ENCODE data around the gene POU6F2.

Gene POU6F2

DNA sequence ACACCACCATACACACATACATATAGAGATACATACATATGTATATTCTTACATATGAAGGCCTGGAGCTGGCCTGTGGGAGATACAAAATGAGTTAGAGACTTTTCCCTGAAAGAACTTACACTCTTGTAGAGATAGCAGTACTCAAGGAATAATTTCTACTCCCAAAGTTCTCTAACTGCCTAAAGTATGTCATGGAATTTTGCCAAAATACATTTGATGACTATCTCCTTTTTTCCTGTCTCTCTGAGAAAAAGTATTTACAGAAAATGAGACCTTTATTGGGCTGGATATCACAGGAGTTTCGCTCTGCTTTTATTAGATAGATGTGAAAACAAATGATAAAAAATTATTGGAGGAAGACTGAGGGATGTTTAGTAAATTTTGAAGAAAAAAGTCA is 220.1 kb downstream of the POU6F2 start:
- no peak for DNase-seq

DNA sequence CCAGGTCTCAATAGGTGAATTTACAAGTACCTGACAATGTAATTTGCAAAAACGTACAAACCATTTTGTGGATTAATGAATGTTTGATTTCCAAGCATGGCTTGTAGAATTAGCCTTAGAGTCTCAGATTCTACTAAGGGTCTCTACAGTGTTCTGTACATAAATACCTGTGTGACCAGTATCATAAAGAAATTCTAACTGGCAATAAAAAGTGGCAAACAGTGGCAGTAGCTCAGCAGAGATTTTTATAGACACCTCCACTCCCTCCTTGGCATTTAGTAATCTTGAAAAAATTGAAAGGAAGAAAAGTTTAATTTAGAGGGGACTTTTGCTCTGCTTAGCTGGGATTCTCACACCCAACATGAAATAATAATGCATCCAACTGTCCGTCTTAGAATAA is 220.8 kb downstream of the POU6F2 start:
- no peak for DNase-seq

DNA sequence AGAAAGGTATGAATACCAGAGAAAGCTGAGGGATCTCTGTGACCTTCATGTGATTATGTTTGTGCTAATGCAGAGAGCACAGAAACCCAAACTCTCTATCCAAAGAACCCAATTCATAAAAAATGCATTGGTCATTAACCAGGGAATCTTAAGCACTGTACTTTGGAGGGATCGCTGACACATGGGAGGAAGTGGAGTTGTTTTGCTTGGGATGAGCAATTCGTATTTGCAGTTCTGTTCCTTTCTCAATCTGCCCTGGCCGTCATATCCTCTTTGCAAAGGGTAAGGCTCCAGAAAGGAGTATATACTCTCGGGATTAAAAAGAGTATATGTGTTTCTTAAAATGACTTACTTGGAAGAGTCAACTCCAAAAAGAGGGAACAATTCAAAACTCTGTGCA is 221.3 kb downstream of the POU6F2 start:
- no peak for DNase-seq

DNA sequence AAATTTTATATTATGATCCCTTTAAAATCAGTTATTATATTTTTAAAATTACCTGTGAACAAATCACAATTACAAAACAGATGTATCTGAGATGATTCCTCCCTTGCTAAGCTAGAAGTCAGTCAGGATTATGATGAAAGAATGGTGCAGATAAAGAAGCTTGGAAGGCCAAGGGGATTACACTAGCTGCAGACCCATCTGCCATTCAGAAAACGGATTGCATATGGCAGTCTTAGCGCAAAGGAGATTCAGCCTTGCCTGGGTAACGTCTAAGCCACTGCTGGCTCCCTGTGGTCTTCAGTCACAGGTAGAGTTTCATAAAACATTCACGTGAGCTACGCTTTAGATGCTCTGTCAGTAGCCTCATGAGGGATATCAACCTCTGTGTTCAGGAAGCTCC is 222.2 kb downstream of the POU6F2 start:
- no peak for DNase-seq

DNA sequence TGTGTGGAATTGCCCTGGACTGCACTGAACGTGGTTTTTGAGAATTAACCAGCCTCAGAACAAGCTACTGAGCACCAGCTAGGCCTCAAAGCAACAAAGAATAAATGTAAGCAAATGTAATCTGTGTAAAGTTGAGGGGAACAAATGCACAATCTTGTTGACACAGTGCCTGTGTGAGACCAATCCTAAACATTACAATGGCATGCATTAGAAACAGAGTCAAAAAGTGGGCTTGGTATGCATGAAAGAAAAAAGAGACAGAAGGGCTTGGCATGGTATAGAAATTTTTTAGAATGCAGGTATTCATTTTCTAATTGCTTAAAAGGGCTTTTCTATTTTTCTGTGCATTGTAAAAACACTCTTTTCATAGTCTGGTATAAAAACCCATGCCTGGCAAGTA is 224.3 kb downstream of the POU6F2 start:
- DNase-seq: no peak

DNA sequence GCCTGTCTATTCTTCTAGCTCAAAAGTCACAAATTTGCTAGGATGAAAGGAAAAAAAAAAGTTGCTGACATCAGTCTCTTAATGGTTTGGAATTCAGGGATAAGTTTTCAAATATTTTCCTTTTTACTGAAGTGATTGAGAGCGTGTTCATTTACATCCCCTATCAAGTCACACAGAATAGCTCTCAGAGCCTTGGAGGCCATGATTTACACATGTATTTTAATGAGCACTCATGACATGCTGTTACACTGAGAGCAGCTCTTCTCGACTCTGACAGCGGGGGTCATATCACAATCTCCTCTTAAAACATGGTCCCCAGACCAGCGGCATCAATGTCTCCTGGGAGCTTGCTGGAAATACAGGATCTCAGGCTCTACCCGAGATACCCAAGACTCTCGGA is 232.7 kb downstream of the POU6F2 start:
- DNase-seq: no peak

DNA sequence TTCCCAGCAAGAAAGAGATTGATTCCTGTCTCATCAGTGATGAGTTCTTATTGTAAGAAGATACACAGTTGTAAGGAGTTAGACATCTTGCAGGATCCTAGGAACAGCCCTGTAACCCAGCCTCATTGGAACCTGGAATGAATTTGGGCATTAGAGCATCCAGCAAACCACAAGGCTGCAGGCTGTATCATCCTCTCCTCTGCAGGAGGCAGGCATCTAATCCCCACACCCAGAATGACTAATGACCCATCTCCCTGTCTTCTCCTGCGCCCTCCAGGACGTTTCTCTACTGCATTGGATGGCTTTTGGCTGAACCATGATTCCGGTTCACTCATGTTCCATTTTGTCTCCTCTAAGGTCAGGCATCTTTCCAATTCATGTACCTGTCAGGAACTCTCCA is 233.9 kb downstream of the POU6F2 start:
- DNase-seq: no peak

DNA sequence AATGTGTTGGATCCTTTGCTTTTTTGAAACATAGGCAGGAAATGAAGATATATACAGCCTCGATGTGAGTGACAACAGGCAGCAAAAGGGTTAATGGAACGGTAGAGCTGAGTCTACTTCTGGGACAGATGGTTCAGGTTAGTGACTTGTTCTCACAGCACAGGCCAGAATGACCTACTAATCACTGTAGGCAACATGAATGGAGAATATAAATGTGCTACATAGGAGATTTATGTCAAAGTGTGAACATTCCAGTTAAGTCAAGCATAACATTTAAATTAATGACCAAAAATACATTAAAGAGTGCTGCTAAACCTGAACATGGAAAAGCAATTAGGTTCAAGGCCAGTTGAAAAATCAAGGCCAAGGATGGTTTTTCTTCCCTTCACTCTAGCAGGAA is 235.2 kb downstream of the POU6F2 start:
- DNase-seq: no peak

DNA sequence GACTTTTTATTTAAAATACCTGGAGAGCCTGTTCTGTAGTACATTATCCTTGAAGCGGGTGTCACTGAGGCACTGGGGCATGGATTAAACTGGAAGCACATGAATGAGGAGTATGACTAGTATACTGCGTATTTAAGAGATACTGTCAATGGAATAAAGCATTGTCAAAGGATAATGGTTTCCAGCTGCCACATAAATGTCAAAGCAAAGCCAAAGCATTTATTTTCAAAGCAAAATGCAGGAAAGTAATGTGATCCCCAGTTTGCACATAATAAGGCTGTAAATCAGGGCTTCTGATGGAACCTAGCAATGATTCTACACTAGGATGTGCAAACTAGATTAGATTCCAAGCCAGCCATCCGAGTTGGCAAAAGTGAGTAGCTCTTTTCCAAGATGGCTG is 240.1 kb downstream of the POU6F2 start:
- no peak for DNase-seq

DNA sequence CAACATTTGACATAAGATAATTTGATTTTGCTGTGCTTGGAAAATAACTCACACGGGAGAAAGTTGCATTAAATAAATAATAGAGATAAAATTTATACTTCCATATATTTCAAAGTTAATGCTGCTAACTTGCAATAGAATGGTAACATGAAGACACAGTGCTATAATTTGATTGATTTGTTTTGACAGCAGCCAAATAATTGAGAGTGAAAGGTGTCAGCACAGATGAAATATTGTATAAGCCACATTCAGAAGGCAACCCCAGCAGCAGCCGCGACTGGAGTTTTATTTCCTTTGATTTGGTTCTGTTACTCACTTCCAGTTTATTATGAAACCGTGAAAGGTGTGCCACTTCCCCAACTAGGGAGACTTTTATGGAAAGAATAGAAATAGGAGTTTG is 242.2 kb downstream of the POU6F2 start:
- DNase-seq: no peak

DNA sequence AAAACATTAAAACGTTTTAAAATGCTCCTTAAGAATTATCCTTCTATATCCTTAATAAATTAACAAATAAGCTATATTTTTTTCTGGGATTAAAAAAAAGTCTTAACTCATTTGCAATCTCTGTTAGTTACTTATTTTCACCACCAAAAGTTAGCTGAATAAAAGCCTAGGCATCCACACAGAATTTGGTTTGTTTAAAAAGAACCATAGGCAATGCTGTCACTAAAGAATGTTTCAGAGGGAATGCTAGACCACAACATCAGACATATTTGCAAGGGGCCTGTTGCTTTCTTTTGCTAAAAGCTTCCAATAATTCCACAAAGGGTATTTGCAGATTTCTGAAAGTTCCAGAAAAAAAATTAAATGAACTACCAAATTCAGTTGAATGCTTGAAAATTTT is 244.2 kb downstream of the POU6F2 start:
- DNase-seq: no peak

DNA sequence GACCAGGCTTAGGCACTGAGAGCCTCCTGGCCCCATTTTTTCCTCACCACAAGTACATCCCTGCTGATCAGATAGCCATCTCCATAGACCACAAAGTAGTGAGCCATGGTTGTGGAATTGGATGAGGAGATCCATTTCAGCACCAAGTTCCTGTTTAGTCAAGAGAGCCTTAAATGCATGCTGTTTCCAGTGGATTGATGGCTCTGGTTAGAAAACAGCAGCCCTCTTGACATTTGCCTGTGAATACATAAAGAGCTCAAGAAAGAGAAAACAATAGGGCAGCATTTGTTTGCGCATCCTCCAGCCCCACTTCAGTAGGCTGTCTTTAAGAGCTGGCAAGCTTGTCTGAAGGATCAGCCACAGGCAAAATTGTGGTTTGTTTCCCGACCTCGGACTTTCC is 251.2 kb downstream of the POU6F2 start:
- no peak for DNase-seq

DNA sequence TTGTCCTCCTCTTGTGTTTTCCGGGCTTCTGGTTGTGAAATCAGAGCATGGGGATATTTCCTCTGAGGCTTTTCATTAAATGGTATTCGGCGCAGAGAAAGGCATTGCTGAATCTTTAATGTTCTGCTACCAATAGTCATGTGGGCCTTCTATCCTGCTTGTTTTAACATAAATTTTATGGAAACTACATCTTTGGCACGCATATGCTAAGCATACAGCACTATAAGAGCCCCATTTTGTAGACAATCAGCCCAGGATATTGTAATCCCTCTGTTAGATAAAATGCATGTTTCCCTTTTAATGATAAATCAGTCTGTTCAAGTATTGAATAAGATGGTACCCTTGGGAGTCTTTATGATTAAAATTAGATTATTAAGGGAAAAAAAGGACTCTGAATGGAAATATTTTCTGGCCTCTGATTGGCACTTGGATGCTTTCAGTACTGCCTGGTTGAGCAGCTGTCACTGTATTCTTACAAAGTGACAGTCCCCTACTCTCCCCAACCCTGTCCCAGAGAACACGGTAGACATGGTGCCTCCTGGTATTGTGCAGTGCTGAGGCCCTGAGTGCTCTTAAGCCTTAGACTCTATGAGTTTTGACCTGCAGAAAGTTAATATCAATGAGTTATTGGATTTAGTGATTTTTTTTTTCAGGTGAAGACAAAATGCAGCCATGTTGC is 256.3 kb downstream of the POU6F2 start:
- no peak for DNase-seq

DNA sequence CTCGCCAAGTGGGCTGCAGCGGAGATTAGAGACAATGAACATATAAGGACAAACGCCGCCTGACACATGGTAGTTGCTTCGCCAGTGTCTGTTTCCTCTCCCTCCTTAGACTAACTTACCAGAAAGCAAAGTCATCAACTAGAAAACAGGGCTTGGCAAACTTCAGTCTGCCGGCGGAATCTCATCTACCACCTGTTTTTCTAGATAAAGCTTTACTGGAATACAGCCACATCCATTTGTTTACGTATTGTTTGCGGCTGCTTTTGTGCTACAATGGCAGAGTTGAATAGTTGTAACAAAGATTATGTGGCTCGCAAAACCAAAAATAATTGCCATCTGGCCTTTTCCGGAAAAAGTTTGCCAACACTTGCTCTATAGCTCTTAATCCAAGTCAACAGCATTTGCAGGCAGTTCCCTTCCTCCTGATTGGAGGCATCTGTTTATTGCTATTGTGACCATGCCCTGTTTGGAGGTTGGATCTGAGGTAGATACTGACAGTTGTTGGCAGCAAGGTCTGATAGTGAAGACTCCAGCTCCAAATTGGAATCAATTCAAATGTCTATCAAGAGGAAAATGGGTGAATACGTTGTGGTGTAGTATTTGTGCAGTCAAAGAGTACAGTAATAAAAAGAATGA is 260.6 kb downstream of the POU6F2 start:
- no peak for DNase-seq

DNA sequence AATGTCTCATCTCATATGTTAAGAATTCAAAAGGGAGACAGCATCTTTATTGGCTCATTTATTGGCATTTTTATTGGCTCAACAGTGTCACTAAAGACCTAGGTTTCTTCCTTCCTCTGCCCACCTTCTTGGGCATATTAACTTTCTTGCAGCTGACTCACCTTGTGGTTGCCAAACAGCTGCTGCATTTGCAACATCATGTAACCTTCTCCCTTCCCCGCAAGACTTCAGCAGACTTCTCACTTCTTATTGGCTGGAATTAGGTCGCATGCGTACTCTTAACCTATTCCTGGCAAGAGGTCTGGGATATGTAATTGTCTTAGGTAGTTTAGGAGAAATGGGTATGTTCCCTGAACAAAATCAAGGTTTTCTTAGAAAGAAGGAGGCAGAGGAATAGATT is 263.2 kb downstream of the POU6F2 start:
- DNase-seq: no peak

DNA sequence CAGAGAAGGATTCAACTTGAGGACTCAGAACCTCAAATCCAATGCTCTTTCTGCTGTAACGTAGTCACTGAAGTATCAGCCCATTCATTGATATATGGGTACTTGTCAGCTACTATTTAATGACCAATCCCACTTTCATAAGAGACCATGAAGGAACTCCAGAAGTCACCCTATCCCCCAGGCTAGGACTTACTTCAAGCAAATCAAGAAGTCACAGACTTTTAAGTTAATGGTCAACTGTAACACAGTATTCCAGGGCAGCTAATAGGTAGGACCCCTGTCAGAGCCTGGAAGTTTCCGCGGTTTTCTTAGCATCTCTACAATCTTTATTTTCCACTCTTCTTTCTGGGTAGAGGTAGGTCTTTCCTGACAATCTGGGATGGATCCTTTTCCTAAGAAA is 269.9 kb downstream of the POU6F2 start:
- no peak for DNase-seq

DNA sequence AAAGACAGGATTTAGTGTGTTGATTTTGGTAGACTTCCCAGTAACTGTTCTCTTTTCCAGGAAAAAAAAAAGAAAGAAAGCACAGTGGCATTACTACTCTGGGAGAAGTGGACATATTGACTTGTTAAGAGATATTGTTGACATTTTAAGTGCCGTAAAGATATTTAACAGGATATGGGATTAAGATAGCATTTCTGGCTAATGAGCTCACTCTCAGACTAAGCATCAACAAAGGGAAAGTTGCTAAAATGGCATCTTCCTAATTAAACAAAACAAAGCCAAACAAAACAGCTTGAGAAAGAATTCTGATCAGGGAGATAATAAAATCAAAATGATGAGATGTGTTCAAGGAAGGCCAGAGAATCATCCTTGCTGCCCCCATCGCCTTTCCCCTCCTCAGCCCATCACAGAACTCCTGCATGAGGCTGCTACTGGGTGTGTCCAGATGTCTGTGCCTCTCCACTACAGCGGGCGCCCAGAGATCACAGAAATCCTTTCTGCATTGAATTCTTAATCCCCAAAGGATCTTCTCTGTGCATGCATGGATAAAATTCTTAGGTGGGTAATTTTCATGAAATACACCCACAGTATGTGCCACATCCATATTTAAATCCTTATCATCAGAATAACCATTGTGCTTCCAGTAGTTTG is 270.5 kb downstream of the POU6F2 start:
- no peak for DNase-seq

DNA sequence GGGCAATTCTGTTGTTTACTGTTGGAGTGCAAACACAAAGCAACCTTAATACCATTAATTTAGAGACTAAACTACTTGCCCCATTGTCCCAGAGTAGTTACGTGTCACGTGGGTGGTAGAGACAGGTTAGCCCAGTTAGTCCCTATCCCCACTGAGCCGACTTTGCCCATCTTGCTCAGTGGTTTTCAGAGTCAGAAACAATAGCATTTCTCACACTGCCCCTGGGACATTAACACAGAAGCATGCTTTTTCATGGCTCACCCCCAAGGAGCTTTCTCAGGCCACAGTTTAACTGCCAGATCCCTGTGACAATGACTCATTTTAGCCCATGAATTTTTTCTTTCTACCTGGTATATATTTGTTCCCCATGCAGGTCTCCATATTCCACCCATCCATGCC is 271.0 kb downstream of the POU6F2 start:
- no peak for DNase-seq

DNA sequence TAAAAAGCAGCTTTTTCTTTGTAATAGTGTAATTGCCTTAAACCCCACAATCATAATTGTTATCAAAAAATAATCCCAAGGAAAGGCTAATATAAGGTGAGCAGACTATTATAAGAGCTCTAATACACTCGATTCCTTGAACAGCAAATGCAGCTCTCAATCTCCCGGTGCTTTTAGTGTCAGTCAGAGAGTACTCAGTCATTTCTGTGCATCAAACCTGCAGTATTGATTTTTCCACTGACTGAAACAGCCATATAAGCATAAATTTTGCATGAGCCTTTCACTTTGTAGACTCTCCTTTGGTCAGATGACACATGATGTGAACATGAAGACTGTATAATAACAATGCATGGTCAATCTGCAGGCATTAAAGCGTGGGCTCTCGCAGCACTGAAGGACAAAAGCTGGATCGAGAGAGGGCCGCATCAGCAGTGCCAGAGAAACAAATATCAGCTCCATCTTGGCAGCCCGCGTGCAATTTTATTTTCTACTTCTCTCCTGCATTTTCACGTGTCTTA is 272.0 kb downstream of the POU6F2 start:
- DNase-seq: no peak

DNA sequence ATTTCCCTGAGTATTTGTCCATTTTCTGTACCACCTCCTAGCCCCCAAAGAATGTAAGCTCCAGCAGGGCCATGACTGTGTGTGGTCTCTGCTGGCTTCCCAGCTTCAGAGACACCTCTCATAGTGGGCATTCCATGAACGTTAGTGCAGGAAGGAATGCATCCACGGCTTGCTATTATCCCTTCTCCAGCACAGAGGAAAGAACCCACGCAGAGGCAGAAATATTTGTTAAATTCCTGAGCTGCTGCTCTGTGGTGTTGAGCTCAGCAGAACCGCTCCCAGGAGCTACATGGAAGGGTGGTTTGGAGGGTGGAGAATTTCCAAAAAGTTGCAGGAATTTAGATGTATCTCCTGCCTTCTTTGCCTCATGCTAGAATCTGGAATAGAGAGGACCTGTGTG is 275.2 kb downstream of the POU6F2 start:
- DNase-seq: no peak

DNA sequence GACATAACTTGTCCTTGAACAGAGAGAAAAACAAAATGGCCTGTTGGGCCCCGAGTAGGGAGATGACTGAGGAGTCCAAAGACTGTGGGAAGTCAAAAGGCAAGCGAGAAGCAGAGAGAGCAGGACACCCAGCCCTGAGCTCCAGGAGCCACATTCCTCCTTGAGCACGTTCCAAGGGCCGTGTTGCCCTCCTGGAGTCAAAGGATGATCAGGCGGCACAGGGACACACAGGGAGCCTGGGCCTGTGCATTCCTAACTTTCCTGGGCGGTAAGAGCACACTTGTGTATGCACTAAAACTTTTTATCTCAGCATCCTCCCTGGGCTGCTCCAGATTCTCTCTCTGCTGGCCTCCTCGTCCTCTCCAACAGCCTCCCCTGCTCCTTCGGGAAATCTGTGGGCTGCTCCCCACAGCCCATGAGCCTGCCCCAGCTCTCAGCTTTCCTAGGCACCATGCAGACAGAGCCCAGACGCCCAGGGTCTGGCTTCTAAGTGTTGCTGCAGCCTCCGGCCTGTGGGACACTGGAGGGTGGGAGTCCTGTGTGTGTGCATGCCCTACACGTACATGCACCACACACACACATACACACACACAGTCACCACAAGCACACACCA is 281.8 kb downstream of the POU6F2 start:
- no peak for DNase-seq

DNA sequence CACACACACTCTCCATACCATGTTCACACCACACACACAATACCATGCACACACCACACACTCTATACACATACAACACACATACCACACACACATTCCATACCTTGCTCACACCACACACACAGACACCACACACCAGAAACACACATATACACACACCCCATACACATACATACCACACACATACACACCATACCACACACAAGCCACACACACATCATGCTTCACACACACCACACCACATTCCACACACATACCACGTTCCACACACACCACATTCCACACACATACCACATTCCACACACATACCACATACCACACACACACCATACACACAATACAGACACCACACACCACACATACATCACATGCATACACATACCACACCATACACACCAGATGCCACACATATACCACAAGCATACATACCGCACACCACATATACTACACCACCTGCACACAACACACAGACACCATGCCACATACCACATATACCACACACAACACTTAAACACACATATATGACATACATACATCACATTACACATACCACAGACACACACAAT is 282.7 kb downstream of the POU6F2 start:
- DNase-seq: no peak

DNA sequence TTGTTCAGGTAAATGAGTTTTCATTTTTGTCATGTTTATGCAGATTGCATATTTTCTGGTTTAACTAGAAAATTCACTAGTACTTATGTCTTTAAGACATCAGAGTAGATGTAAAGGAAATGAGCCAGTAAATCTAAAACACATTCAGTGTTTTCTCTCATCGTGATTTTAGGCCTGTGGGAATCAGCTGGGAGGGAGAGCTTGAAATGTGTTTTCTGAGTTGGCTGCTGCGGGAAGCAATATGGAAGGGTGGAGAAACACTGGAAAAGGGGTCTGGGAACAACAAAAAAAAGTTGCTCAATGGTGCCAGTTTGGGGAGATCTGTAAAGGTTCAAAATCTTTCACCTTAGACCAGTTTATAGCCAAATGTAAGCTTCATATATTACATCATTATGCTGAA is 284.1 kb downstream of the POU6F2 start:
- no peak for DNase-seq
